HEK293 (cell line): ENCODE data around the gene PDZD8.

Source experiments
- CTCF ChIA-PET: fragments of 350-600 bp; formaldehyde crosslinking; extraction: SDS; loops from one replicate; lab custom pipeline; 2021; ENCODE audit warnings: antibody characterized with exemption; lab: Yijun Ruan, JAX
- POLR2A ChIA-PET: fragments of 300-600 bp; formaldehyde crosslinking; extraction: SDS; loops from one replicate; lab custom pipeline; 2020; ENCODE audit warnings: antibody characterized with exemption, inconsistent platforms; lab: Yijun Ruan, JAX
- H3K27ac ChIP-seq: fragments of 200-500 bp; sonication (Bioruptor generic); 2 replicates; pipeline ENCODE4 v1.5.1; 2014; ENCODE audit warnings: low read depth, low read length, control low read depth, inconsistent platforms; ENCODE audit errors: extremely low read depth
- H3K36me3 ChIP-seq, 2 experiments: fragments of 200-500 bp in 1 of 2; sonication (Bioruptor generic) in 1 of 2; 1 replicate in 1 of 2; 2 replicates in 1 of 2; pipeline ENCODE4 v1.5.1; 2014 to 2017; ENCODE audit warnings: inconsistent platforms in 2 of 2, low read length in 2 of 2; ENCODE audit not compliant: control insufficient read depth in 2 of 2, insufficient read depth in 1 of 2
- H3K4me1 ChIP-seq: fragments of 200-500 bp; sonication (Bioruptor generic); 2 replicates; pipeline ENCODE4 v1.5.1; 2014; ENCODE audit warnings: mild to moderate bottlenecking, low read length, inconsistent platforms; ENCODE audit not compliant: control insufficient read depth, insufficient read depth
- H3K4me3 ChIP-seq: 2 replicates; pipeline ENCODE4 v1.5.1; 2011; ENCODE audit warnings: low read depth, mild to moderate bottlenecking, control low read depth, low read length, moderate library complexity
- H3K9me3 ChIP-seq: fragments of 200-500 bp; sonication (Bioruptor generic); 2 replicates; pipeline ENCODE4 v1.5.1; 2014; ENCODE audit warnings: low read depth, low read length, inconsistent platforms; ENCODE audit not compliant: control insufficient read depth, insufficient read depth
- GLIS2 ChIP-seq: fragments of 450-650 bp; formaldehyde crosslinking; IDR thresholded peaks from 2 replicates; pipeline ENCODE4 v1.5.1; 2016; ENCODE audit warnings: missing biosample characterization, missing genetic modification characterization
- HOXD13 ChIP-seq: sonication (generic); formaldehyde crosslinking; IDR thresholded peaks from 2 replicates; pipeline ENCODE4 v1.8.0; 2022; ENCODE audit warnings: missing genetic modification reagents, borderline replicate concordance
- KLF16 ChIP-seq: fragments of 450-650 bp; formaldehyde crosslinking; IDR thresholded peaks from 2 replicates; pipeline ENCODE4 v1.5.1; 2017; ENCODE audit warnings: missing biosample characterization, missing genetic modification characterization
- MYNN ChIP-seq: fragments of 450-650 bp; formaldehyde crosslinking; IDR thresholded peaks from 2 replicates; pipeline ENCODE4 v1.5.1; 2016; ENCODE audit warnings: missing biosample characterization, missing genetic modification characterization, borderline replicate concordance
- MZF1 ChIP-seq: fragments of 450-650 bp; formaldehyde crosslinking; IDR thresholded peaks from 2 replicates; pipeline ENCODE4 v1.5.1; 2017; ENCODE audit warnings: missing biosample characterization, missing genetic modification characterization, borderline replicate concordance
- PRDM4 ChIP-seq: fragments of 450-650 bp; formaldehyde crosslinking; IDR thresholded peaks from 2 replicates; pipeline ENCODE4 v1.5.1; 2017; ENCODE audit warnings: missing biosample characterization, missing genetic modification characterization
- SP2 ChIP-seq: fragments of 450-650 bp; formaldehyde crosslinking; IDR thresholded peaks from 2 replicates; pipeline ENCODE4 v1.5.1; 2016; ENCODE audit warnings: missing biosample characterization, missing genetic modification characterization
- ZIC2 ChIP-seq: fragments of 450-650 bp; formaldehyde crosslinking; IDR thresholded peaks from 2 replicates; pipeline ENCODE4 v1.5.1; 2016; ENCODE audit warnings: missing biosample characterization, missing genetic modification characterization
- ZNF223 ChIP-seq: fragments of 450-650 bp; formaldehyde crosslinking; IDR thresholded peaks from 2 replicates; pipeline ENCODE4 v1.5.1; 2016; ENCODE audit warnings: missing biosample characterization, missing genetic modification characterization
- ZNF350 ChIP-seq: fragments of 450-650 bp; formaldehyde crosslinking; IDR thresholded peaks from 2 replicates; pipeline ENCODE4 v1.5.0; 2017; ENCODE audit warnings: missing biosample characterization, mild to moderate bottlenecking, missing genetic modification characterization
- ZNF473 ChIP-seq: fragments of 450-650 bp; formaldehyde crosslinking; IDR thresholded peaks from 2 replicates; pipeline ENCODE4 v1.5.1; 2017; ENCODE audit warnings: missing biosample characterization, missing genetic modification characterization
- ZNF521 ChIP-seq: fragments of 450-650 bp; formaldehyde crosslinking; IDR thresholded peaks from 2 replicates; pipeline ENCODE4 v1.5.1; 2017; ENCODE audit warnings: missing biosample characterization, mild to moderate bottlenecking, missing genetic modification characterization
- ZNF610 ChIP-seq: fragments of 450-650 bp; formaldehyde crosslinking; IDR thresholded peaks from 2 replicates; pipeline ENCODE4 v1.5.1; 2016; ENCODE audit warnings: missing biosample characterization, missing genetic modification characterization, borderline replicate concordance
- ZNF621 ChIP-seq: fragments of 450-650 bp; formaldehyde crosslinking; IDR thresholded peaks from 2 replicates; pipeline ENCODE4 v1.5.1; 2017; ENCODE audit warnings: missing biosample characterization, missing genetic modification characterization
- ZNF654 ChIP-seq: fragments of 450-650 bp; formaldehyde crosslinking; IDR thresholded peaks from 2 replicates; pipeline ENCODE4 v1.5.1; 2016; ENCODE audit warnings: low read depth, missing biosample characterization, missing genetic modification characterization
- ZSCAN4 ChIP-seq: fragments of 450-650 bp; formaldehyde crosslinking; IDR thresholded peaks from 2 replicates; pipeline ENCODE4 v1.5.1; 2017; ENCODE audit warnings: missing biosample characterization, missing genetic modification characterization
- TF ChIP-seq, protein P1 (sequence below): fragments of 450-650 bp; formaldehyde crosslinking; IDR thresholded peaks from 2 replicates; pipeline ENCODE4 v1.5.1; 2016; ENCODE audit warnings: missing biosample characterization, missing genetic modification characterization, borderline replicate concordance
- TF ChIP-seq, protein P2 (sequence below): fragments of 450-650 bp; formaldehyde crosslinking; IDR thresholded peaks from 2 replicates; pipeline ENCODE4 v1.5.1; 2017; ENCODE audit warnings: missing biosample characterization, missing genetic modification characterization
- TF ChIP-seq, protein P3 (sequence below): fragments of 450-650 bp; formaldehyde crosslinking; IDR thresholded peaks from 2 replicates; pipeline ENCODE4 v1.5.1; 2016; ENCODE audit warnings: missing biosample characterization, missing genetic modification characterization
- TF ChIP-seq, protein P4 (sequence below): fragments of 450-650 bp; formaldehyde crosslinking; IDR thresholded peaks from 2 replicates; pipeline ENCODE4 v1.5.1; 2017; ENCODE audit warnings: missing biosample characterization, missing genetic modification characterization
- TF ChIP-seq, protein P5 (sequence below): fragments of 450-650 bp; IDR thresholded peaks from 2 replicates; pipeline ENCODE4 v1.5.1; 2018; ENCODE audit warnings: missing biosample characterization, mild to moderate bottlenecking, missing genetic modification characterization

Gene PDZD8

GRCh38 chr10:117413928-117414618, 38.8 kb upstream of the PDZD8 start:
- Histone ChIP-seq H3K9me3 (no peaks in the 10 kb centered on the region), H3K27ac (no peak overlapping the region), H3K4me3 (no peak overlapping the region)
- POLR2A ChIA-PET, result no interaction called here
- TF ChIP-seq ZNF621 (tag by site-specific recombination) (no peak), ZNF350 (tag by site-specific recombination) (no peak), ZSCAN4 (tag by site-specific recombination) (no peak), ZIC2 (tag by site-specific recombination) (no peak), ZNF654 (tag by site-specific recombination) (no peak), GLIS2 (tag by site-specific recombination) (no peak), KLF16 (tag by site-specific recombination) (no peak), ZNF521 (tag by site-specific recombination) (no peak), HOXD13 (no peak), SP2 (tag by site-specific recombination) (no peak), MYNN (tag by site-specific recombination) (no peak), ZNF473 (tag by site-specific recombination) (no peak)
- TF ChIP-seq, protein P1, sequence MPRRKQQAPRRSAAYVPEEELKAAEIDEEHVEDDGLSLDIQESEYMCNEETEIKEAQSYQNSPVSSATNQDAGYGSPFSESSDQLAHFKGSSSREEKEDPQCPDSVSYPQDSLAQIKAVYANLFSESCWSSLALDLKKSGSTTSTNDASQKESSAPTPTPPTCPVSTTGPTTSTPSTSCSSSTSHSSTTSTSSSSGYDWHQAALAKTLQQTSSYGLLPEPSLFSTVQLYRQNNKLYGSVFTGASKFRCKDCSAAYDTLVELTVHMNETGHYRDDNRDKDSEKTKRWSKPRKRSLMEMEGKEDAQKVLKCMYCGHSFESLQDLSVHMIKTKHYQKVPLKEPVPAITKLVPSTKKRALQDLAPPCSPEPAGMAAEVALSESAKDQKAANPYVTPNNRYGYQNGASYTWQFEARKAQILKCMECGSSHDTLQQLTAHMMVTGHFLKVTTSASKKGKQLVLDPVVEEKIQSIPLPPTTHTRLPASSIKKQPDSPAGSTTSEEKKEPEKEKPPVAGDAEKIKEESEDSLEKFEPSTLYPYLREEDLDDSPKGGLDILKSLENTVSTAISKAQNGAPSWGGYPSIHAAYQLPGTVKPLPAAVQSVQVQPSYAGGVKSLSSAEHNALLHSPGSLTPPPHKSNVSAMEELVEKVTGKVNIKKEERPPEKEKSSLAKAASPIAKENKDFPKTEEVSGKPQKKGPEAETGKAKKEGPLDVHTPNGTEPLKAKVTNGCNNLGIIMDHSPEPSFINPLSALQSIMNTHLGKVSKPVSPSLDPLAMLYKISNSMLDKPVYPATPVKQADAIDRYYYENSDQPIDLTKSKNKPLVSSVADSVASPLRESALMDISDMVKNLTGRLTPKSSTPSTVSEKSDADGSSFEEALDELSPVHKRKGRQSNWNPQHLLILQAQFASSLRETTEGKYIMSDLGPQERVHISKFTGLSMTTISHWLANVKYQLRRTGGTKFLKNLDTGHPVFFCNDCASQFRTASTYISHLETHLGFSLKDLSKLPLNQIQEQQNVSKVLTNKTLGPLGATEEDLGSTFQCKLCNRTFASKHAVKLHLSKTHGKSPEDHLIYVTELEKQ (tag by site-specific recombination), result no peak
- TF ChIP-seq, protein P2, sequence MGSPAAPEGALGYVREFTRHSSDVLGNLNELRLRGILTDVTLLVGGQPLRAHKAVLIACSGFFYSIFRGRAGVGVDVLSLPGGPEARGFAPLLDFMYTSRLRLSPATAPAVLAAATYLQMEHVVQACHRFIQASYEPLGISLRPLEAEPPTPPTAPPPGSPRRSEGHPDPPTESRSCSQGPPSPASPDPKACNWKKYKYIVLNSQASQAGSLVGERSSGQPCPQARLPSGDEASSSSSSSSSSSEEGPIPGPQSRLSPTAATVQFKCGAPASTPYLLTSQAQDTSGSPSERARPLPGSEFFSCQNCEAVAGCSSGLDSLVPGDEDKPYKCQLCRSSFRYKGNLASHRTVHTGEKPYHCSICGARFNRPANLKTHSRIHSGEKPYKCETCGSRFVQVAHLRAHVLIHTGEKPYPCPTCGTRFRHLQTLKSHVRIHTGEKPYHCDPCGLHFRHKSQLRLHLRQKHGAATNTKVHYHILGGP (tag by site-specific recombination), result no peak
- TF ChIP-seq, protein P3, sequence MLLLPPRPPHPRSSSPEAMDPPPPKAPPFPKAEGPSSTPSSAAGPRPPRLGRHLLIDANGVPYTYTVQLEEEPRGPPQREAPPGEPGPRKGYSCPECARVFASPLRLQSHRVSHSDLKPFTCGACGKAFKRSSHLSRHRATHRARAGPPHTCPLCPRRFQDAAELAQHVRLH (tag by site-specific recombination), result no peak
- TF ChIP-seq, protein P4, sequence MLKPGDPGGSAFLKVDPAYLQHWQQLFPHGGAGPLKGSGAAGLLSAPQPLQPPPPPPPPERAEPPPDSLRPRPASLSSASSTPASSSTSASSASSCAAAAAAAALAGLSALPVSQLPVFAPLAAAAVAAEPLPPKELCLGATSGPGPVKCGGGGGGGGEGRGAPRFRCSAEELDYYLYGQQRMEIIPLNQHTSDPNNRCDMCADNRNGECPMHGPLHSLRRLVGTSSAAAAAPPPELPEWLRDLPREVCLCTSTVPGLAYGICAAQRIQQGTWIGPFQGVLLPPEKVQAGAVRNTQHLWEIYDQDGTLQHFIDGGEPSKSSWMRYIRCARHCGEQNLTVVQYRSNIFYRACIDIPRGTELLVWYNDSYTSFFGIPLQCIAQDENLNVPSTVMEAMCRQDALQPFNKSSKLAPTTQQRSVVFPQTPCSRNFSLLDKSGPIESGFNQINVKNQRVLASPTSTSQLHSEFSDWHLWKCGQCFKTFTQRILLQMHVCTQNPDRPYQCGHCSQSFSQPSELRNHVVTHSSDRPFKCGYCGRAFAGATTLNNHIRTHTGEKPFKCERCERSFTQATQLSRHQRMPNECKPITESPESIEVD (tag by site-specific recombination), result no peak
- TF ChIP-seq, all 188 proteins: peak for 0
- CTCF ChIA-PET, result interaction anchor here (0.7 to 1.2 kb wide), 2 partner anchors 28 to 29 kb away, joined by 3 read pairs; no protein-coding TSS in a partner anchor
- Histone ChIP-seq H3K36me3 (no peaks in the 10 kb centered on the region), H3K4me1 (peaks cover 9% of the 10 kb centered on the region)

- H3K27ac ChIP-seq, result no peak overlapping the region
- CTCF ChIA-PET, result no interaction called here
- peaks cover 9% of the 10 kb centered on the region for H3K4me1 ChIP-seq
- TF ChIP-seq PRDM4 (tag by site-specific recombination) (no peak), ZNF223 (tag by site-specific recombination) (no peak), ZNF610 (tag by site-specific recombination) (no peak), MZF1 (tag by site-specific recombination) (0 out of 2 replicates have a peak, but pooled peaks have one; percentile 26)
- TF ChIP-seq, protein P5, sequence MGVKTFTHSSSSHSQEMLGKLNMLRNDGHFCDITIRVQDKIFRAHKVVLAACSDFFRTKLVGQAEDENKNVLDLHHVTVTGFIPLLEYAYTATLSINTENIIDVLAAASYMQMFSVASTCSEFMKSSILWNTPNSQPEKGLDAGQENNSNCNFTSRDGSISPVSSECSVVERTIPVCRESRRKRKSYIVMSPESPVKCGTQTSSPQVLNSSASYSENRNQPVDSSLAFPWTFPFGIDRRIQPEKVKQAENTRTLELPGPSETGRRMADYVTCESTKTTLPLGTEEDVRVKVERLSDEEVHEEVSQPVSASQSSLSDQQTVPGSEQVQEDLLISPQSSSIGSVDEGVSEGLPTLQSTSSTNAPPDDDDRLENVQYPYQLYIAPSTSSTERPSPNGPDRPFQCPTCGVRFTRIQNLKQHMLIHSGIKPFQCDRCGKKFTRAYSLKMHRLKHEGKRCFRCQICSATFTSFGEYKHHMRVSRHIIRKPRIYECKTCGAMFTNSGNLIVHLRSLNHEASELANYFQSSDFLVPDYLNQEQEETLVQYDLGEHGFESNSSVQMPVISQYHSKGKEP, result 0 out of 2 replicates have a peak, but pooled peaks have one; percentile 29
- no peak overlapping the region for H3K4me3 ChIP-seq
- no peaks in the 10 kb centered on the region for H3K9me3 ChIP-seq
- no peaks in the 10 kb centered on the region for H3K36me3 ChIP-seq
- POLR2A ChIA-PET, result no interaction called here
Observed at GRCh38 chr10:117412469-117413010, 37.3 kb upstream of the PDZD8 start.
